Hematopoietic multipotent progenitor cell treated with erythropoietin and hydrocortisone succinate and interleukin-3 and kit ligand, for 6 days (in vitro differentiated cells): ENCODE results near the gene IER5L.
"Not testable (repeated sequence)": the region's sequence is repeated elsewhere in the genome, so short reads cannot be mapped to it uniquely, and the experiment has no call there.

Source experiments
- DNase-seq: peaks from one replicate; pipeline ENCODE4 v3.0.0-alpha.2; 2015

Gene IER5L

DNA sequence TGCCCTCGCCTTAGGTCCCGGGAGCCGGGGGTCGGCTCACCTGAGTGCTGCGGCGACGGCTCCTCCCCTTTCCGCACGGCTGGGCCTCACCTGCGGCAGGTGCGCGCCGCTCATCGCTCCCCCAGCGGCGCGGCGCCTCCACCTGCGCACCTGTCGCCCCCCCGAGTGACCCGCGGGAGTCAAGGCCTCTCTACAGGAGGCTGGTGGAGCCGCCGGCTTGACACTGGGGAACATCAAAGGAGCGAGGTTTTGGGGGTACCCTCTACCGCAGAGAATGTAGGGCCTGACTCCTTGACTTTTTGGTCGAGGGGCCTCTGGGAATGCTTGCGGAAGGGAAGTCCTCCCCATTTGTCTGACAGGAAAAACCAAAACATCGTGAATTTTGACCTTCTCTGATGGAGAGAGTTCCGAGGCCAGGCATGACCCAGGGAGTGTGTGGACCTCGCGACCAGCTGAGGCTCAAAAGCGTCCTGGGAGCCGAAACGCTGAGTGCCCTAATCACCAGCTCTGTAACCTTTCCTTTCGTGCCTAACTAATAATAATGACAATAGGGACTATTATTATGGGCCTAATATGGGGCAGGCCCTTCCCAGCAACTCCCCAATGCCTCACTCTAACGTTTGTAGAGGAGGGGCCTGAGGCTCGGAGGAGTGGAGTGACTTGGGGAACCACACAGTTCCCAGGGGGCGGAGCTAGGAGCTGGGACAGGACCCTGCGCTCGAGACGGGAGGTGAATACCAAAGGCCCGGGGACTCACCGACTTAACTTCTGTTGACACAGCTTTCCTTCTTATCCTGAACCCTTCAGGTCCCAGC, 714 bp upstream of the IER5L start:
- no peak for DNase-seq

DNA sequence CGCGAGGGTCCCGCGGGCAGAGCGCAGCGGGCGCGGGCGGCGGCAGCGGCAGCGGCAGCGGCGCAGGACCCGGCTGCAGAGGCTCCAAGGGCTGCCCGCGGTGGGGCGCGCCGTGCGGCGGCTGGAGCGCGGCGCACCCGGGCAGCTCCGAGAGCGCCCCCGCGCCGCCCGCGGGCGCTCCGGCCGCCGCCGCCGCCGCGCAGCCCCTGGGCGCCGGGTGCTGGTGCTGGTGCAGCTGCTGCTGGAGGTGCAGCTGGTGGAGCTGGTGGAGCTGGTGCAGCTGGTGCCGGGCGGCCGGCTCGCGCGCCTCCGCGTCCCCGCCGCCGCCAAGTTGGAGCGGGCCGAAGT, 644 bp downstream of the IER5L start:
- peak; percentile 50 for DNase-seq

DNA sequence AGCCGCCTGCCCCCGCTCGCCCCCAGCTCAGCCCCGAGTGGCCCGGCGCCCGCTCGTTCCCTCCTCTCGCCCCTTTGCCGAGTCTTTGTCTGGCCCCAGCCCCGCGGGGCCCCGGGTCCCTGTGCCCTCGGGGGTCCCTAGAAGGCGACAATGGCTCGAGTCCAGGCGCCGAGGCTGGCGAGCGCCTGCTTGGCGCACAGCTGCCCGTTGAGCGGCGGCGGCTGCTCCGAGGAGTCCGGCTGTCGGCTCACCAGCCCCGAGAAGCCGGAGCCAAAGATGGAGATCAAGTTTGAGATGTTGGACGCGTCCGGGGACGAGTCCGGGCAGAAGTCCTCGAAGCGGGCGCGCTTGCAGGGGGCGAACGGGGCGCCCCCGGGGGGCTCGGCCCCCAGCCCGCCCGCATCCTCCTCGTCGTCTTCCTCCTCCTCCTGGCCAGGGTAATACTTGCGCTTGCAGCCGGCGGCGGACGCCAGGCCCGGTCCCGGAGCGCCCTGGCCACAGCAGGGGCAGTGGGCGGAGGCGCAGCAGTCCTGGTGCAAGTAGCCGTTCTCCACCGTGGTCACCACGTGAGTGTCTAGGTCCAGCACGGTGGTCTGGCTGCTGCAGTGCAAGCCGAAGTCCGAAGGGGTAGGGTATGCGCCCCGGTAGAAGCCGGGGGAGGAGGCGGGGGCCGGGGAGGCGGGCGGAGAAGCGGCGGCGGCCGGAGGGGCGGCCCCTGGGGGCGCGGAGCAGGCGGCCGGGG, 1.2 kb downstream of the IER5L start:
- DNase-seq = no peak

DNA sequence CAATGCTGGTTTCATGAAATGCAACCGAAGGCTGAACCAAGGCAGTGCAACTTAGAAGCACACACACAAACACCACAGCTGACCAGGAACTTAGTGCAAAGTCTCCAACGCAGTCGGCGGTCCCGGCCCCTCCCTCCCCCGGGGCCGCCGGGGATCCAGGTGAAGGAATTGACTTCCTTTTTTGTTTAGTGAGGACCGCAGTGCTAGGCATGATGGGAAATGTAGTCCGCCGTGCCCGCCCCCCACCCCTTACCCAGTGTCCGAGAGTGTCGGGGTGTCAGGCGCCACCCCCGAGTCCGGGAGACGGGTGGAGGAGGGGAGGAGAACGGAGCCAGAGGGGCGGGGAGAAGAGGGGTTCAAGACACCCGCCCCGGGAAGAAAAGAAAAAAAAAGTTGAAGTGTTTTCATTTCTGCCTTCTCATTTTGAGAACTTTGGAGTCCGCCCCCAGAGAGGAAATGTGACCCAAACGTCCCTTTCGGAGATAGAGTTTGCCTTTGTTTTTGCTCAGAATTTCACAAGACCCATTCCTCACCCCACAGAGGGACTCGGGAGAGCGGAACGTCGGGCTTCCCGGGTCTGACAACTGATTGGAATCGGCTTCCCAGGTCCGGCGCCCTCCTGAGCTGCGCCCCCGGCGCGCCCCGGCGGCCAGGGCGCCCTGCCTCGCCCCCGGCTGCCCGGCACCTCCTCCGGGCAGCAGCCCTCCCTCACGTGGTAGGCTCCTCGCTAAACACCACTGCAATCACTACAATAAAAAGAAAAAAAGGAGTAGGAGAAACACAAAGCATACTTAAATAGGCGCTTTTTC, 2.0 kb downstream of the IER5L start:
- DNase-seq = peak; percentile 73

DNA sequence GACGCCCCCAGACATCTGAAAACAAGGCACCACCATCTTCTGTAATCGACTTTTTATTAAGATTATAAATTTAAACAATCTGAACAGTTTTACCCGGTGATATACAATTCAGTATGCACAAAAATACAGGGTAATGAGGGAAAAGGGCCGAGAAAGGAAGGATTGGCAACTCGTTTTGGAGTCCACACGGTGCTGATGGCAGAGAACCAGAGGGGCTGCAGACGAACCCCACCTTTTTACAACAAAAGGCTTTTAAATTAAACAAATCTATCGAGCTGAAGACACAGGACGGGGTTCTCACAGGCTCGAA, 2.6 kb downstream of the IER5L start:
- DNase-seq = no peak

DNA sequence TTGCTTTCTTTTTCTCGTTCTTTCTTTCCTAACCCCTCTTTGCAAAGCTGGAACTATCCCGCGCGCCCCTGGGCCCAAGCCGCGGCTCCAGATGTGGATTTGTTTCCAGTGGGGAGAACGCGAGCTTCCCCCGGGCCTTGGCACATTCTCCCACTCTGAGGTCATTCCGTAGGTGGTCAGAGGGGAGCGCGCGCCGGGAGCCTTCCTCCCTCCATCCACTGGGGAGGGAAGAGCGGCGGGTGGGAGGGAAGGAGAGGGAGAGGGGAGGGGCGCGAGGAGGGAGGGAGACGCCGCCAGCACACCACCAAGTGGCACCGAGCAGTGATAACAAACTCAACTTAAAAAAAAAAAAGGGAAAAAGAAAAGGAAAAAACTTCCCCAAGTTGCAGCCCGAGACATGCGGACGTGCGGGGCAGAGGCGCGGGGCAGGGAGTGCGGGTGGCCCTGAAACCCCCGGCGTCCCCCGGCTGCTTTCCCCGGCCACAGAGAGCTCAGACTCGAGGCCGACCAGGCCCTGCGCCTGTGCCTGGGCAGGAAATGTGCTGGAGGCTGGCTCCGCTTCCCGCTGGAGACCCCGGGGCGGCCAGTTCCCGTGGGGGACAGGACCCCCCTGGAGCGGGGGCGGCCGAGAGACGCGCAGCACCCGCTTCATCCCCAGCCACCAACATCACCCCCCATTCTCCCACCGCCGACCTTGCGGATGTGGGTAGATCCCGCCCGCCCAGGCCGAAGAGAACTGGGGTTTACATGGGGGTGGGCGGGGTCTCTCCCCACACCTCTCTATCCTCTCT, 3.1 kb downstream of the IER5L start:
- peak; percentile 52 for DNase-seq

DNA sequence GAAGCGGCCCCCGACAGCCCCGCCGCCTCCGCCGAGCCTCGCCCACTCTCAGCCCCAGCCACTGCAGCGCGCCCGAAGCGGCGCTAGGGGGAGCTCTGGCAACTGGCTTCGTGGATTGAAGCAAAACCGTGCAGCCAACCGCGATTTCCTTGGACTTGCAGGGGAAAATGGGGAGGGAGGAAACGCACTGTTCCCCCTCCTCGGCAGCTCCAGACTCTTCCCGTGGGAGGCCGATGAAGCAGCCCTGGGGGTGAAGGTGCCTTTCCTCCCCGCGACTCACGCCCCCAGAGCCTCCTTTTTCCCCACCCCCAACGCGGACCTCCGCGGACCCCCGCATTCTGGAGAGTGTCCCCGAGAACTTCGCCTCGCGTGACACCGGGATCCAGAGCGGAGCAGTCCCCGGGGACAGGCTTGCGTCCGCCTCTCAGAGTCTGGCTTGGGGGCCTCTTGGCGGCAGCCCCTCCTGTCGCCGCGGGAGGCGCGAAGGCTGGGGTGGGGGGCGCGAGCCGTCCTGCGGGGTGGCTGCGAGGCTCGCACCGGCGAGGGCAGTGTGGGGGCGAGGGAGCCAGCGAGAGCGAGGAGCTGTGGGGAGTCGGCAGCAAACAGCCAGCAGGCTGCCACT, 3.8 kb downstream of the IER5L start:
- peak; percentile 89 for DNase-seq

DNA sequence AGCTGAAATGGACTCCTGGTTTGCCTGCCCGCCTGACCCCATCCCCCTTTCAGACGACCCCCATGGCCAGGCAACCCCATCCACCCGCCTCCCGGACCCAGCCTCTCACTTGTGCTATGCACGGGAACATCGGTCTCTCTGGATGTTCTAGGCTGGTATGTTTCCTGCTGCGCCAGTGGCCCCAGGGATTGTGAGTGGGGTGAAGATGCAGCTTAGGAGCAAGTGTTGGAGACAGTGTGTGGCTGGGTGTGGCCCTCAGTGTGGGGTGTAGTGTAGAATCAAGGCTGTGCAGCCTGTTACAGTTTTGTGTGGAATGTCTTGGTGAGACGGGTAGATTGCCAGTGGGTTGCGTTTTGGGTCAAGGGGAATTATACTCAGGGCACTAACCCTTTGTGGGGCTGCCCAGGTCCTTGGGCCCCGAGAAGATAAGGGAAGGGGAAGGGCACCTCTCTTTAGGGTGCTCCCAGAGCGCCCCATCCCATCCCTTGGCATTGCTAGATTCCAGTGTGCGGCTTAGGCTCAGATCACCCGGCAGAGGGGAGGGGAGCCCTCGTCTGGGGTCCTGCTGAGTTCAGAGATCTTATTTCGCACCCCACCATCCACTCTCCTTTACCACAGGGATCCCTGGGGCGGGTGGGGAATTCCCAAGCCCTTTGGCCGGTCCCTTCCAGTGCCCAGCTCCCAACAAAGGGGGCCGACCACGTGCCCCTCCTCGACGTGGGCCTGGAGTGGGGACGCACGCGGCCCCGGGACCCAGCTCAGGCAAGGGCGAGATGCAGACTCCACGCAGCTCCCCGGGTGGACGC, 4.6 kb downstream of the IER5L start:
- DNase-seq = no peak

DNA sequence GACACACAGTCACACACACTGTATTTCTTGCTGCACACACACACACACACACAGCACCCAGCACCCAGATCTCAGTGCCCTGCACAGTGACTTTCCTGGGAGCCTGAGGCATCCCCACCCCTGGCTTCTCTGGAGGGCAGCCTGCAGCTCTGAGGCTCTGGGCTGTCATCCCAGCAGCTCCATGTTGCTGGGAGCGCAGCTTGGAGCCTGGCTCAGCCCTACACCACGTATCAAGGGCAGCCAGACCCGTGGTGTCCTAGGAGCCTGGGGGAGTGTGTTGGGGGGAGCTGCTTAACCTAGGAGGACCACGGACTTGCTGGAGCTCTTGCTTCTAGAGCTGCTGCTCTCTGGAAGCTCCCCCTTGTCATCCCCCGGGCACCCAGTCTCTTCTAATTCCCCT, 5.2 kb downstream of the IER5L start:
- no peak for DNase-seq

DNA sequence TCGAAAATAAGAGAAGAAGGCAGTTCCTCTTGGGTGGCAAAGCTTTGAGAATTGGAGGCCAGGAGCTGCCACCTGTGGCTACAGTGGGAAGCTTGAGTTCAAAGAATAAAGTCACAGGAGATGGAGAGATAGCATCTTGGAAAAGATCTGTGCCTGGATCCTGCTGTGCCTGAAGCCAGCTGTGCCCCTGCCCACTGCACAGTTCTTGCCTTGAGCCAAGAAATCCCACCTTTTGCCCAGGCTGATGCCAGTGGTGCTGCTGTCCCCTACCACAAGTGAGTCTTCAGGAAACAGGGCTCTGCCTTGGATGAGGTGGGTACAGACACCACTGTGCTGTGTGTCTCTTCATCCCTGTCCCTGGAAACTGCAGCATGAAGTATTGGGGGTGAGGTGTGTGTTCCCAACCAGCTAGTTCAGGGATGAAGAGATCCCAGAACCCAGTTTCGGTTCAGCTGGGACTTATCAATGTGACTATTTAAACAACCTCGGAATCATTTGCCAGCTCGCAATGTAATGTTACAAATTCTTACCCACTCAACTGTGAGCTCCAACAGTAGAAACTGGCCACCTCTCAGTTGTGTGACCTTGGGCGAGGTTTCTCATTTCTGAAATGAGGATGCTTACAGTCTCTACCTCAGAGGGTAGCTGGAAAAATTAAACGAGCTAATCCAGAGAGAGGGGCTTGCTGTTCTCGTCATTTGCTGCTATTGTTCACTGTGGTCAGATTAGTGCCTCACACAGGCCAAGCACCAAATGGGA, 5.9 kb downstream of the IER5L start:
- DNase-seq = no peak

DNA sequence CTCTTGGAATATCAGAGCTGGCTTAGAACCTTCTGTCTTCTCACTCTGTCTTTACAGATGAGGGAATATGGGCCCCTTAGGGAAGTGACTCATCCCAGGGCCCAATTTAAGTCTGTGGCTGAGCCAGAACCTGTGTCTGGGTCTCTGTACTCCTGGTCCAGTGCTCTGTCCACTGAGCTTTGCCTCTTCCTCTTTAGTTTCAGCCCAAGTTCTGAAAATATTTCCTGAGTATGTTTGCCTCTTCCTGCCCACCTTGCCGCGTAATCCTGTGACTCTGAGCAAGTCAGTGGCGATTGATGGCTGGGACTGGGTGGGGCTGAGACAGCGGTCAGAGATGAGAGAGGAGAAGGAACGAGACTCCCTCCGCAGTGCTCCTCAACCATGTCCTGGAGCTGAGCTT, 7.8 kb downstream of the IER5L start:
- no peak for DNase-seq

DNA sequence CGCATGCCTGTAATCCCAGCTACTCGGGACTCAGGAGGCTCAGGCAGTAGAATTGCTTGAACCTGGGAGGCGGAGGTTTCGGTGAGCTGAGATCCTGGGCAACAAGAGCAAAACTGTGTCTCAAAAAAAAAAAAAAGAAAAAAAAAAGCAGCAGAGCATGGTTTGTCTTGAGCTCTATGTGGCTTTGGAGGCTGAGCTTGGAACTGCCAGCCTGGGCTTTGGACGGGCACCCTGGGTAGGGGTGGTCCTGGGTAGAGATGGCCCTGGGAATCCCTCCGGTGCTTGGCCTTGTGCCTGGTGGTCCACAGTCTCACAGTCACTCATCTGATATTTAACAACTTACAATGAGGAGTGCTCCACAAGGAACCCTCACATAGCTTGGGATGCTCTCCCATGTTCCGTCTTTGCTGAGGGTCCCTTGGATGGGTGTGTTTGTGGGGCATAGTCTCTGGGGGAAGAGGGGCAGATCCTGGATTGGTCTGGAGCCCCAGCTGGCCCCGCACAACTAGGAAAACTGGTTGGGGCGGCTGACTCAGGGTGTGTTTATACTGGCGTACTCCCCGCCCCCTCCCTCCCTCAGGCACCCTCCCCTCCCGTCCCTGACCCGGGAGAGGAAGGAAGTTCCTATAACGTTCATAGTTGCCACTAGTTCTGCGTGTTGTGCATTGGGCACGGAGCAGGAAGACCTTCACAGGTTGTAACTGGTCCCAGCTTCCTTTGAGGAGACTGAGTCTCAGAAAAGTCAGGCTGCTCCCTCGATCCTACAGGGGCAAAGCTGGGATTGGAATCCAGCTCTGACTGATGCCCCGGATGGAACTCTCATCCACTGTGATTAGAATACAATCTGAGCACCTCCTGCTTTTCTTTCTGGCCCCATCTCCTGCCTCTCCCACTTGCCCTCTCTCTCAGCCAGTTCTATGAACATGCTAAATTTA, 11.2 kb downstream of the IER5L start:
- peak; percentile 66 for DNase-seq

DNA sequence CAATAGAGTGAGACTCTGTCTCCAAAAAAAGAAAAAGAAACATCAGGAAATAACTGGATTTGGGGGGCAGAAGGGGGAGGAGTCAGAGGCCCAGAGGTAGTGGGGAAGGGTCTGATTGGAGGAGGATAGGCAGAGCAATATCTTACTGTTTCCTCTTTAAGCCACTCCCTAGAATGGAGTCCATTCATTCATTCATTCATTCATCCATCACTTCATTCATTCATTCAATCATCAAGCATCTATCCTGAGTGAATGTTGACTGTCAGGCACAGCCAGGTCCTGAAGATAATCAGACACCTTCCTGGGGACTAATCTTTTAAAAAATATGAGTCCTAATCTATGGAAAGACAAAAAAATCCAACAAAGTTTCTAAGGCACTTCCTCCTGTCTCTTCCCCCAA, 12.9 kb downstream of the IER5L start:
- no peak for DNase-seq

DNA sequence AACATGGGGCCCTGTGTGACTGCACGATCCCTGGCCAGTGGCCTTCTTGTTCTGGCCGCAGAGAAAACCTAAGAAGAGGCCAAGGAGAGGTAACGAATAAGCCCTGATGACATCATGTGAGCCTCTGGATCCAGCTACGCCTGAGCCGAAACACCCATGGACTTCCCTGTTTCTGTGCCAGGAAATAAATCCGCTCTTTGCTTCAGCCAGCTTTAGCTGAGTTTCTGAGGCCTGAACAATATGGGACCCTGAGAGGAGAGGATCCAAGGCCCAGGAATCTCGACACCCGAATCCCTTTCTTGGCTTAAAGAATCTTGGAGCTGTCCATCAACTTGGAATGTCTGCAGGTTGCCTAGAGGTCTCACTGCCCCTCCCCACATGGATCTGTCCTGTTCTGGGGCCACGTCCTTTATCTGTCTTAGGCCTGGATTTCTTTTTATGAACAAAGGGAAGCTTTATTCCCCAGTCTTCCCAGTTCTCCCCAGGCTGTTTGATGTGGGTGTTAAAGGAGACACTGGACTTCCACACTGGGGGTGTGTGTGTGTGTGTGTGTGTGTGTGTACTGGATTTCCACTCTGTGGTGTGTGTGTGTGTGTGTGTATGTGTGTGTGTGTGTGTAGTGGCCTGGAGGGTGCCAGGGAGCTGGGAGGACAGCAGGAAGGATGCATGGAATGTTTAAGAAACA, 13.7 kb downstream of the IER5L start:
- no peak for DNase-seq

DNA sequence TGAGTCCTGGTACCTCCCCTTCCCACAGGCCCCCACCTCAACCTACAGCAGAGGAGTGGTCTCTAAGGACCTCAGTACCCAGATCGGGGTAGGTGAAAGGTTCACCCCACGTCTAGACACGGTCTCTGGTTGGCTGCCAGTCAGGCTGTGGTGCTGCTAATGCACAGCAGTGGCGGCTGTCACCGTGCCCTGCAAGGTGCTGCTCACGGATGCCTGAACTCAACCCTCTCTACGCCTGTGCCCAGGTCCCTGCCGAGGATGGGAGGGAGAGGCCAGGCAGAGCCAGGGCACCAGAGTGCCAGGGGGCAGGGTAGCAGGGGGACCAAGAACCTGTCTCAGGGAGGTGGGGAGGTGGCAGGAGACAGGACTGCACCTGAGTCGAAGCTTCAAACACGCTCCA, 14.3 kb downstream of the IER5L start:
- no peak for DNase-seq

DNA sequence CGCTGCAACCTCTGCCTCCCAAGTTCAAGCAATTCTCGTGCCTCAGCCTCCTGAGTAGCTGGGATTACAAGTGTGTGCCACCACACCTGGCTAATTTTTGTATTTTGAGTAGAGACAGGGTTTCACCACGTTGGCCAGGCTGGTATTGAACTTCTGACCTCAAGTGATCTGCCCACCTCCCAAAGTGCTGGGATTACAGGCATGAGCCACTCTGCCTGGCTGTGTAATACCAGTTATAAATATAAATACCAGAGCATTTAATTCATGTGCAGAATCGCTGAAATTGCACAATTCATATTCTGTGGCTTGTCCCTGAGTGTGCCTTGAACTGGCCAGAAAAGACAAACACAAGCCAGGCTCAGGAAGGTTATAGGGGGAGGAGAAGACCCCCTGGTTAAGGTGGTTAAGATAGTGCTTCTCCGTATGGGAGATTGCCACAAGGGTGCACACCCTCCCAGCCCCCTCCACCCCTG, 14.8 kb downstream of the IER5L start:
- DNase-seq = not testable (repeated sequence)

DNA sequence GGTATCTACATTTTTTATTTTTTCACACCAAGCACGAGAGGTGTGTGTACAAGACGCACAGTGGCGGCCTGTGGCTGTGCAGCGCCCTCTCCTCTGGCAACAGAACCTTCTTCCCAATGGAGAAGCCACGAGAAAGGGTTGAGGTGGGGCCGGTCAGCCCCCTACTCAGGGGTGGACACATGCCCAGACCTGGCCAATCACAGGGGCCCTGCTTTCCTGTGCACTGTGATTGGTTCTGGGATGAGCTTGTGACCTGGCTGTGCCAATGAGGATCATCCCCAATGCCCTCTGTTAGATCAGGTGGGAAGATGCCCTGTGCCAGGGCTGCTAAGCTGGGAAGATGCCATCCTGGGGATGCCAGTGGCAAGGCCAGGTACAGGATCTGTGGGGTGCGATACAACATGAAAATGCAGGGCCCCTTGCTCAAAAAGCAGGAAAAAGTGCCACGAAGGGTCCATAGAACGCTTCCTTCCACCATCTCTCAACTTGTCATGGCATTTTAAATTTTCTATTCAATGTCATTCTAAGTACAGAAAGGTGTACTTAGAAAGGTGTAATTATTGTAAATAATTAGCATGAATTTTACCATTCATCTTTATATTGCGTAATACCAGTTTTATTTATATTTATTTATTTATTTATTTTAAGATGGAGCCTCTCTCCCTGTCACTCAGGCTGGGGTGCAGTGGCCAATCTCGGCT, 15.4 kb downstream of the IER5L start:
- no peak for DNase-seq

DNA sequence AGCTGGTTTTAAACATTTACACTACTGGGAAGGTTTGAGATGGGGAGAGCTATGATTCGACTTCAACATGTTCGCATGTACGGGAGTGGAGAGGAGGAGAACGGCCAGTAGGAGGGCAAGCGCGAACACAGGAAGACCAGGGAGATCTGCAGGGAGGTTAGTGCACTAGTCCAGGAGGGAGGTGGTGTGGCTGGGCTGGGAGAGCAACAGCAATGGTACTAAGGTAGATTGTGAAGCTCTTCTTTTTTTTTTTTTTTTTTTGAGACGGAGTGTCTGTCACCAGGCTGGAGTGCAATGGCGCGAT, 16.6 kb downstream of the IER5L start:
- DNase-seq = no peak
